ENCODE data around the gene RASGRP2.

The RASGRP2 gene

DNA sequence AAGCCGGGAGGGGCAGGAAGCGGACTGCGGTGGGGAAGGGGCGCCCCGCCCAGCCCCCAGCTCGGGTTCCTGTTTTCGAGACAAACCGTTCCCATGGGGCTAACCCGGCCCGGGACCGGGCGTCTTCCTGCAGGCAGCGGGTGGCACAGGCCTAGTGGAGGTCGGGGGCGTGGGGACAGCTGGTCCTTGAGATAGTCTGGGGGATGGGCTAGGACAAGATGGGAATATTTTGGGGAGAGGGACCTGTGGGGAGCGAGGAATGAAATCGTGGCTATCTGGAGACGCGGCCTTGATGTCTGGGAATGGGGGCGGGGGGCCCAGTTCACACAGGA lies 1.2 kb upstream of the RASGRP2 start:
- peak overlapping the region; percentile 82 to 98 for H3K4me3 ChIP-seq (ENCODE audit: low read depth in 1 of 2, low read length in 1 of 2)
- H3K27ac ChIP-seq: peak overlapping the region; percentile 100
- peaks cover 20% of the 10 kb centered on the region for H3K36me3 ChIP-seq
- H3K27me3 ChIP-seq: no peaks in the 10 kb centered on the region
- no peaks in the 10 kb centered on the region for H3K9me3 ChIP-seq
- TF ChIP-seq, protein P1, sequence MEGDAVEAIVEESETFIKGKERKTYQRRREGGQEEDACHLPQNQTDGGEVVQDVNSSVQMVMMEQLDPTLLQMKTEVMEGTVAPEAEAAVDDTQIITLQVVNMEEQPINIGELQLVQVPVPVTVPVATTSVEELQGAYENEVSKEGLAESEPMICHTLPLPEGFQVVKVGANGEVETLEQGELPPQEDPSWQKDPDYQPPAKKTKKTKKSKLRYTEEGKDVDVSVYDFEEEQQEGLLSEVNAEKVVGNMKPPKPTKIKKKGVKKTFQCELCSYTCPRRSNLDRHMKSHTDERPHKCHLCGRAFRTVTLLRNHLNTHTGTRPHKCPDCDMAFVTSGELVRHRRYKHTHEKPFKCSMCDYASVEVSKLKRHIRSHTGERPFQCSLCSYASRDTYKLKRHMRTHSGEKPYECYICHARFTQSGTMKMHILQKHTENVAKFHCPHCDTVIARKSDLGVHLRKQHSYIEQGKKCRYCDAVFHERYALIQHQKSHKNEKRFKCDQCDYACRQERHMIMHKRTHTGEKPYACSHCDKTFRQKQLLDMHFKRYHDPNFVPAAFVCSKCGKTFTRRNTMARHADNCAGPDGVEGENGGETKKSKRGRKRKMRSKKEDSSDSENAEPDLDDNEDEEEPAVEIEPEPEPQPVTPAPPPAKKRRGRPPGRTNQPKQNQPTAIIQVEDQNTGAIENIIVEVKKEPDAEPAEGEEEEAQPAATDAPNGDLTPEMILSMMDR (IDR thresholded peaks at IDR 0.05): peak; percentile 32
- H3K4me1 ChIP-seq (ENCODE audit: control insufficient read depth in 1 of 2, insufficient read depth in 1 of 2, low read depth in 1 of 2, low read length in 1 of 2): peaks cover 35 to 40% of the 10 kb centered on the region in 2 experiments

DNA sequence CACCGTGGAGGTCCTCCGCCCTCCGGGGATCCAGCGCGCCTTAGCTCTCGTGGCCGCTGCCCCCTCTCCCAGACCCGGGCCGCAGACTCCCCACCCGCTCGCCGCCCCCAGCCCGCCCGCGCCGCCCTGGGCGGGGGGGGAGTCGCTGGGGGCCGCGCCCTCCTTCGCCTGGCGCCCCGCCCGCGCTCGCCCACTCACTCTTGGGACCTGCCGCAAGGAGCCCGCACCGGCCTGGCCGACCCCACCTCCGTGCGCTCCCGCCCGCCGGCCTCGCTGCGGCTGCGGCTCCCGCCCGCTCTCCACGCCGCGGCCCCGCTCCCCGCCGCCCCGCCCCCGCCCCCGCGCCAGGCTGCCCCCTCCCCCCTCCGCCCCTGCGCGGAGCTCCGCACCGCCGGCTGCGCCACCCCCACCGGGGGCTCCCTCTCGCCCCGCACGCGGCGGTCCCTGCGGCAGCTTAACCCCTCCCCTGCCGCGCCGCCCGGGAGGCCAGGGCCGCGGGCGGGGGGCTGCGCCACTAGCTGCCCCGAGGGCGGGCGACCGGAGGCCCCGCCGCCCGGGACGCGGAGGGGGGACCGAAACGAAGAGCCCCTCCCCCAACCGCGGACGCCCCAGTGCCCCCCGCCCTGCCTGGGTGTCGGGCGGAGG lies 724 bp upstream of the RASGRP2 start:
- H3K9me3 ChIP-seq: no peaks in the 10 kb centered on the region
- H3K27ac ChIP-seq: peak overlapping the region; percentile 100
- peak overlapping the region; percentile 98 for H3K4me3 ChIP-seq (ENCODE audit: low read depth in 1 of 2, low read length in 1 of 2)
- H3K27me3 ChIP-seq: no peaks in the 10 kb centered on the region
- peaks cover 35 to 40% of the 10 kb centered on the region in 2 experiments for H3K4me1 ChIP-seq (ENCODE audit: control insufficient read depth in 1 of 2, insufficient read depth in 1 of 2, low read depth in 1 of 2, low read length in 1 of 2)
- TF ChIP-seq, protein P1 (IDR thresholded peaks at IDR 0.05): no peak
- peaks cover 20% of the 10 kb centered on the region for H3K36me3 ChIP-seq

DNA sequence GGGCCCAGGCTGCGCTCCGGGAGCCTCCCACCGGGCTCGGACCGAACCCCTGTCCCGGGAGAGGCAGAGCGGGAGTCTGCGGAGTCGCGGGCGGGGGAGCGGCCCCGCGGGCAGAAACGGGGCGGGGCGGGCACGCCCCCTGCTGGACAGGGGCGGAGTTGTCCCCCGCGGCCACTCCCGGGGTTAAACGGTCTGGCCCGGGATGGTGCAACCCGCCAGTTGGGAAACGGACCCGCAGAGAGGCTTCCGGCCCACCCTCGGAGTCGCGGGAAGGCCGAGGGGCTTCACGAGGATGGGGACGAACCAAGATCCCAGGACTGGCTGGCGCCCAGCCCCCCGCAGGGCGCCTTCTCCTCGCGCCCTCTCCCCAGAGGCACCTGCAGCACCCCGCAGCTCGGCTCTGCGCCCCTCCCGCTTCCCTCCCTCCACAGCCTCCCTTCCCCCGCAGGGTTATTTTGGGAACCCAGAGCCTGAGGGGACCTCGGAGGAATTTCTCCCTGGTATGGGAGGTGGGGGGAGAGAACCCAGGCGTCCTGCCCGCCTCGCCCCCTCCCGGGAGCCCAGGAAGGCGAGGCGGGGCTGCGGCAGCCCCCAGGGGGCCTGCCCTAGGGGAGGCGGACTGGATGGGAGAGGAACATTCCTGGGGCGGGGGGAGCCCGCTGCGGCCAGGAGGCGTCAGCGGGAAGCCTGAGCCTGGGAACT lies 902 bp downstream of the RASGRP2 start:
- Histone ChIP-seq H3K4me3 (ENCODE audit: low read depth in 1 of 2, low read length in 1 of 2) (peak overlapping the region; percentile 98), H3K36me3 (peaks cover 36% of the 10 kb centered on the region)

DNA sequence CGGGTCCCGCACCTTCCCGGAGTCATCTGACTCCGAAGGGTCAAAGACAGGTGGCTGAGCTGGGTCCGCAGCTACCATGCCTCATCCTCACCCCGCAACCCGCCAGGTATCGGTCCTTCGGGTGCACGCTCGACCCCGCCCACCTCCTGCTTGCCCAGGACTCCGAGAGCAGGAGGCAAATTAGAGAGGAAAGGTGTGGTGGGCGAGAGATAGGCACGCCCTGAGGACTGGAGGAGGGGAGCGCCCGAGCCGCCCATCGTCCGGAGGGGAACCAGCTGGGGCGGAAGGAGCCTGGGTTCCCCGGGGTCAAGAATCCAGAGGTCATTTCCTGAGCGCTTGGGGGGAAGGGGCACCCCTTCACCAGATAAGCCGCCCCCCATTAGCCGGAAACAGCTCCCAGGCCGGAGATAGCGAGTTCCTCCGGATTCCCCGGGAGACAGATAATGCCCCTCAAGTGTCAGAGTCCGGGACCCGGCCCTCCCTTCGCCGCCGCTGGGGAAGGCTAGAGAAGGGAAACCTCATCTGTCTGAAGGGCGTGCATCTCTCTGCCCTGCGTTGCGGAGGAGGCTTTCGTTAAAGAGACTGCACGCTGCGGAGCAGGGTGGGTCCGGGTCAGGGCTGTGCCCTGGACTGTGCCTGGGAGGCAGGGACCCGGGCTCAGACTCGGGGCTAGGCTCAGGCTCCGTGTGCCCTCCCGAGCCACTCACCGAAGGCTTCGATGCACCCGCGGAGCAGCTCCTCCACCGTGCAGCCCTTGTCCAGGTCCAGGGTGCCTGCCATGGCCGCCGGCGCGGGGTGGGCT lies 1.7 kb downstream of the RASGRP2 start:
- Histone ChIP-seq H3K4me3 (ENCODE audit: low read depth in 1 of 2, low read length in 1 of 2) (peak overlapping the region; percentile 98), H3K27ac (peak overlapping the region; percentile 100), H3K36me3 (peaks cover 43% of the 10 kb centered on the region), H3K4me1 (ENCODE audit: control insufficient read depth in 1 of 2, insufficient read depth in 1 of 2, low read depth in 1 of 2, low read length in 1 of 2) (peaks cover 35 to 40% of the 10 kb centered on the region in 2 experiments), H3K9me3 (no peaks in the 10 kb centered on the region), H3K27me3 (no peaks in the 10 kb centered on the region)
- TF ChIP-seq, protein P1 (IDR thresholded peaks at IDR 0.05): no peak

More for the DNA sequence above, 902 bp downstream of the RASGRP2 start:
- TF ChIP-seq, protein P1 (IDR thresholded peaks at IDR 0.05): peak; percentile 96
- no peaks in the 10 kb centered on the region for H3K27me3 ChIP-seq
- peak overlapping the region; percentile 100 for H3K27ac ChIP-seq
- H3K4me1 ChIP-seq (ENCODE audit: control insufficient read depth in 1 of 2, insufficient read depth in 1 of 2, low read depth in 1 of 2, low read length in 1 of 2): peaks cover 35 to 40% of the 10 kb centered on the region in 2 experiments
- no peaks in the 10 kb centered on the region for H3K9me3 ChIP-seq

DNA sequence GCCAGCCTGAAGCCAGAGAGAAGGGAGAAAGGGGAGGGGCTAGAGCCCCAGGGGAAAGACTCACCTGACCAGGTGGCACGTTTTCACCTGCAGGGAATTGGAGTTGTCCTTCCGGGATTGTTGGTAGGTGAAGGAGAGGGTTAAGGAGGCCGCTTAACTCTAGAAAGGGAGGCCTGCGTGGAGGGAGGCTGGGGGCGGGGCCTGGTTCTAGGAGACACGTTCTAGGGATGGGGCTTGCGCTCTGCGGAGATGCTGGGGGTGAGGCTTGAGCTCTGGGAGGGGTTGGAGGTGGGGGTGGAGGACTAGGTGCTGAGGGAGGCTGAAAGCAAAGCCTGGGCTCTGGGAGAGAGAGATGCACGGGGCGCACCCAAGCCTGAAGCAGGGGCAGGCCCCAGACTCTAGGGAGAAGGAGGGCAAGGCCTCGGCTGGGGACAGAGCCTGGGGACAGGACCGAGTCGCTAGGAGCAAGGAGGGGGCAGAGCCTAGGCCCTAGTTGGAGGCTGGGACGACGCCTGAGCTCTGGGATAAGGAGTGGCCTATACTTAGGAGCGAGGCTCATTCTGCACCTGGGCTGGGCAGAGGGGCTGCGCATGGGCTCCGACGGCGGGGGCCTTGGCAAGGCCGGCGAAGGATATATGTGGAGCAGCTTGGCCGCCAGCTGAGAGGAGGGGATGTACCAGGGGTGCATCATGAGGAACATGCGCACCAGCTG lies 2.4 kb downstream of the RASGRP2 start:
- Histone ChIP-seq H3K27me3 (no peaks in the 10 kb centered on the region), H3K9me3 (no peaks in the 10 kb centered on the region), H3K36me3 (peaks cover 51% of the 10 kb centered on the region), H3K4me3 (ENCODE audit: low read depth in 1 of 2, low read length in 1 of 2) (peak overlapping the region; percentile 98), H3K4me1 (ENCODE audit: control insufficient read depth in 1 of 2, insufficient read depth in 1 of 2, low read depth in 1 of 2, low read length in 1 of 2) (peaks cover 35 to 40% of the 10 kb centered on the region in 2 experiments), H3K27ac (peak overlapping the region; percentile 100)
- TF ChIP-seq, protein P1 (IDR thresholded peaks at IDR 0.05): no peak
